Measurements from ENCODE around the gene OGDHL.
"Not testable (repeated sequence)": the region's sequence is repeated elsewhere in the genome, so short reads cannot be mapped to it uniquely, and the experiment has no call there.

Gene OGDHL

GRCh38 chr10:49738616-49739360, 23.3 kb downstream of the OGDHL start:
- DNase-seq = no peak

- DNase-seq = no peak
Observed at GRCh38 chr10:49737474-49738201, 24.5 kb downstream of the OGDHL start.

GRCh38 chr10:49736564-49737113, 25.5 kb downstream of the OGDHL start:
- DNase-seq = no peak

GRCh38 chr10:49735848-49736563, 26.1 kb downstream of the OGDHL start:
- no peak for DNase-seq

GRCh38 chr10:49735161-49735560, 27.0 kb downstream of the OGDHL start:
- DNase-seq = no peak

GRCh38 chr10:49734676-49735075, 27.4 kb downstream of the OGDHL start:
- no peak for DNase-seq

GRCh38 chr10:49733866-49734265, 28.3 kb downstream of the OGDHL start:
- no peak for DNase-seq

GRCh38 chr10:49726593-49726992, 35.5 kb downstream of the OGDHL start:
- no peak for DNase-seq

- not testable (repeated sequence) for DNase-seq
Observed at GRCh38 chr10:49715157-49715556, 47.0 kb downstream of the OGDHL start.

- no peak for DNase-seq
Observed at GRCh38 chr10:49713266-49713665, 48.9 kb downstream of the OGDHL start.

GRCh38 chr10:49711481-49711880, 50.6 kb downstream of the OGDHL start:
- DNase-seq = no peak

- no peak for DNase-seq
Observed at GRCh38 chr10:49710966-49711365, 51.2 kb downstream of the OGDHL start.

GRCh38 chr10:49709934-49710333, 52.2 kb downstream of the OGDHL start:
- no peak for DNase-seq

GRCh38 chr10:49707585-49707984, 54.5 kb downstream of the OGDHL start:
- no peak for DNase-seq

GRCh38 chr10:49700997-49701396, 61.1 kb downstream of the OGDHL start:
- no peak for DNase-seq

GRCh38 chr10:49700211-49700610, 61.9 kb downstream of the OGDHL start:
- DNase-seq = no peak

GRCh38 chr10:49698679-49699078, 63.4 kb downstream of the OGDHL start:
- no peak for DNase-seq

- DNase-seq = no peak
Observed at GRCh38 chr10:49696311-49696710, 65.8 kb downstream of the OGDHL start.

GRCh38 chr10:49694466-49694865, 67.7 kb downstream of the OGDHL start:
- no peak for DNase-seq

GRCh38 chr10:49691588-49691987, 70.5 kb downstream of the OGDHL start:
- no peak for DNase-seq

- DNase-seq = no peak
Observed at GRCh38 chr10:49690698-49691356, 71.3 kb downstream of the OGDHL start.

- no peak for DNase-seq
Observed at GRCh38 chr10:49689882-49690510, 72.1 kb downstream of the OGDHL start.

Data from activated CD4-positive, alpha-beta T cell treated with anti-CD3 and anti-CD28 coated beads for 1 hour (primary cell).